Esophagus squamous epithelium (tissue), 4 donors: ENCODE results near the gene GALNT8.

ENCODE experiments used
- CTCF ChIP-seq, 6 experiments: fragments of 450-650 bp in 4 of 6; fragments of 200-600 bp in 2 of 6; sonication (generic) in 2 of 6; IDR thresholded peaks; one replicate each; pipeline ENCODE4 v1.5.1; 2016 to 2019; ENCODE audit warnings: antibody characterized with exemption in 6 of 6, mild to moderate bottlenecking in 4 of 6, moderate library complexity in 4 of 6
- POLR2A ChIP-seq, 4 donors: fragments of 450-650 bp; IDR thresholded peaks; one replicate each; pipeline ENCODE4 v1.6.1; 2017; ENCODE audit warnings: antibody characterized with exemption in 4 of 4, mild to moderate bottlenecking in 4 of 4, moderate library complexity in 3 of 4

DNA sequence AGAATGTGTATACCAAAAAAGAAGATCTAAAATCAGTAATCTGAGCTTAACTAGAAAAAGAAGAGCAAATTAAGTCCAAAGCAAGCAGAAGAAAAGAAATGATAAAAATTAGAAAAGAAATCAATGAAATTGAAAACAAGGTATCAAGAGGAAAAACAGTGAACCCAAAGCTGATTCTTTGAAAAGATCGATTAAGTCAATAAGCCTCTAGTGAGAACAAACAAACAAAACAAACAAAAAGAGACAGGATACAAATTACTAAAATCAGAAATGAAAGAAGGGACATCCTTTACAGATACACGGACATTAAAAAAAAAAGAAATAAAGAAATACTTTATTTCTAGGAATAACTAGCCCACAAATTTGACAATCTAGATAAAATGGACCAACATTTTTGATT is 12.9 kb upstream of the GALNT8 start:
- no peak for TF ChIP-seq CTCF (IDR thresholded peaks at IDR 0.05)
- TF ChIP-seq POLR2A (IDR thresholded peaks at IDR 0.05): no peak
